Peyer's patch (tissue), 4 donors: Measurements from ENCODE around the gene LIMK1. TPM values are rescaled to one million over a fixed set of nuclear protein-coding genes. Genes with fewer than 3 reads are reported as not detected.

Experiments used
- DNase-seq, 3 donors: peaks; one replicate each; pipeline ENCODE4 v3.0.0-alpha.2; 2017 to 2019
- H3K27ac ChIP-seq, 4 donors: fragments of 200-600 bp; sonication (generic); one replicate each; pipeline ENCODE4 v1.5.1; 2016 to 2019
- H3K27me3 ChIP-seq, 2 donors: fragments of 200-600 bp; sonication (generic); one replicate each; pipeline ENCODE4 v1.5.1; 2019
- H3K36me3 ChIP-seq, 3 donors: fragments of 200-600 bp; sonication (generic); one replicate each; pipeline ENCODE4 v1.5.1; 2016 to 2019
- H3K4me1 ChIP-seq, 4 donors: fragments of 200-600 bp; sonication (generic); one replicate each; pipeline ENCODE4 v1.5.1; 2016 to 2019
- H3K4me3 ChIP-seq, 4 donors: fragments of 200-600 bp; sonication (generic); 1 replicate in 3 of 4; 2 replicates in 1 of 4; pipeline ENCODE4 v1.5.1; 2016 to 2019; ENCODE audit warnings: mild to moderate bottlenecking in 1 of 4
- H3K9me3 ChIP-seq, 4 donors: fragments of 200-600 bp; sonication (generic); one replicate each; pipeline ENCODE4 v1.5.1; 2016 to 2019; ENCODE audit warnings: mild to moderate bottlenecking in 1 of 4
- CTCF ChIP-seq, 6 experiments: fragments of 450-650 bp in 4 of 6; fragments of 200-600 bp in 2 of 6; sonication (generic) in 1 of 6; IDR thresholded peaks; one replicate each; pipeline ENCODE4 v1.5.1; 2017 to 2019; ENCODE audit warnings: antibody characterized with exemption in 6 of 6, mild to moderate bottlenecking in 3 of 6, moderate library complexity in 1 of 6
- POLR2A ChIP-seq, 2 donors: fragments of 450-650 bp; IDR thresholded peaks; one replicate each; pipeline ENCODE4 v1.5.1; 2017; ENCODE audit warnings: antibody characterized with exemption in 2 of 2, mild to moderate bottlenecking in 2 of 2, moderate library complexity in 2 of 2
- total RNA-seq, 4 donors: library from RNA; depleted of rRNA; stranded (reverse); fragments of >200 nt; gene quantifications; one replicate each; pipeline ENCODE4 v1.1.0, GENCODE V29; 2016

Gene LIMK1
- total RNA-seq, 4 donors from 2014 or later: 3.7 to 38.0 (median 11.7) TPM

GRCh38 chr7:74103219-74103772, 19.7 kb downstream of the LIMK1 start:
- no peak overlapping the region for H3K27ac ChIP-seq
- TF ChIP-seq POLR2A (IDR thresholded peaks at IDR 0.05) (no peak), CTCF (IDR thresholded peaks at IDR 0.05) (no peak)

GRCh38 chr7:74104702-74105101, 21.1 kb downstream of the LIMK1 start:
- H3K27me3 ChIP-seq: no peaks in the 10 kb centered on the region
- H3K27ac ChIP-seq: no peak overlapping the region
- peaks cover 0 to 38% (median 0%) of the 10 kb centered on the region in 3 donors for H3K36me3 ChIP-seq
- no peaks in the 10 kb centered on the region for H3K4me1 ChIP-seq
- no peak for DNase-seq
- H3K9me3 ChIP-seq: no peaks in the 10 kb centered on the region
- H3K4me3 ChIP-seq: no peak overlapping the region
- TF ChIP-seq POLR2A (IDR thresholded peaks at IDR 0.05) (no peak), CTCF (IDR thresholded peaks at IDR 0.05) (no peak)

More at GRCh38 chr7:74103219-74103772, 19.7 kb downstream of the LIMK1 start:
- no peaks in the 10 kb centered on the region for H3K4me1 ChIP-seq
- peaks cover 0 to 37% (median 0%) of the 10 kb centered on the region in 3 donors for H3K36me3 ChIP-seq
- H3K27me3 ChIP-seq: no peaks in the 10 kb centered on the region
- H3K9me3 ChIP-seq: no peaks in the 10 kb centered on the region
- no peak for DNase-seq
- no peak overlapping the region for H3K4me3 ChIP-seq

- Histone ChIP-seq H3K9me3 (no peaks in the 10 kb centered on the region), H3K36me3 (peaks cover 0 to 43% (median 0%) of the 10 kb centered on the region in 3 donors), H3K27me3 (no peaks in the 10 kb centered on the region), H3K4me3 (no peak overlapping the region), H3K4me1 (no peaks in the 10 kb centered on the region), H3K27ac (no peak overlapping the region)
- no peak for TF ChIP-seq POLR2A (IDR thresholded peaks at IDR 0.05)
- TF ChIP-seq CTCF (IDR thresholded peaks at IDR 0.05): no peak
- no peak for DNase-seq
These were observed 22.4 kb downstream of the LIMK1 start for GRCh38 chr7:74105992-74106391.

GRCh38 chr7:74106846-74107245, 23.2 kb downstream of the LIMK1 start:
- H3K4me1 ChIP-seq: no peaks in the 10 kb centered on the region
- no peak for DNase-seq

GRCh38 chr7:74115326-74115725, 31.7 kb downstream of the LIMK1 start:
- no peak for DNase-seq
- no peak overlapping the region for H3K27ac ChIP-seq
- H3K4me1 ChIP-seq: no peaks in the 10 kb centered on the region
- H3K27me3 ChIP-seq: no peaks in the 10 kb centered on the region
- TF ChIP-seq CTCF (IDR thresholded peaks at IDR 0.05) (no peak), POLR2A (IDR thresholded peaks at IDR 0.05) (no peak)
- H3K4me3 ChIP-seq: no peak overlapping the region
- H3K36me3 ChIP-seq: peaks cover 0 to 27% (median 0%) of the 10 kb centered on the region in 3 donors
- H3K9me3 ChIP-seq: no peaks in the 10 kb centered on the region

More at GRCh38 chr7:74106846-74107245, 23.2 kb downstream of the LIMK1 start:
- no peak for TF ChIP-seq CTCF (IDR thresholded peaks at IDR 0.05)
- TF ChIP-seq POLR2A (IDR thresholded peaks at IDR 0.05): no peak
- Histone ChIP-seq H3K27me3 (no peaks in the 10 kb centered on the region), H3K9me3 (no peaks in the 10 kb centered on the region), H3K36me3 (peaks cover 0 to 50% (median 0%) of the 10 kb centered on the region in 3 donors), H3K27ac (no peak overlapping the region), H3K4me3 (no peak overlapping the region)
